Activated CD4-positive, alpha-beta T cell treated with anti-CD3 and anti-CD28 coated beads, Interleukin-2, amount 50 U/mL, for 4 hours (primary cell): ENCODE data around the gene FAM107A.

ENCODE experiments used
- DNase-seq, 2 experiments: peaks; one replicate each; pipeline ENCODE4 v3.0.0-alpha.2; 2020

The FAM107A gene

GRCh38 chr3:58577269-58577821, at the start of gene FAM107A:
FAM107A (minus strand) TSS chr3:58577391; CDS start chr3:58569860, 7,531 bp downstream.
- no peak for DNase-seq

- DNase-seq = no peak
Observed at GRCh38 chr3:58625196-58625824, 48.1 kb upstream of the FAM107A start.

GRCh38 chr3:58624550-58624949, 47.4 kb upstream of the FAM107A start:
- DNase-seq = no peak

- DNase-seq = no peak
Observed at GRCh38 chr3:58623961-58624360, 46.8 kb upstream of the FAM107A start.

GRCh38 chr3:58623478-58623877, 46.3 kb upstream of the FAM107A start:
- DNase-seq = no peak

- DNase-seq = no peak
Observed at GRCh38 chr3:58622892-58623291, 45.7 kb upstream of the FAM107A start.

GRCh38 chr3:58622436-58622835, 45.2 kb upstream of the FAM107A start:
- no peak for DNase-seq

GRCh38 chr3:58621086-58621830, 44.1 kb upstream of the FAM107A start:
- no peak for DNase-seq

- no peak for DNase-seq
Observed at GRCh38 chr3:58620421-58620820, 43.2 kb upstream of the FAM107A start.

- DNase-seq = no peak
Observed at GRCh38 chr3:58617338-58617761, 40.2 kb upstream of the FAM107A start.

GRCh38 chr3:58613236-58614132, 36.3 kb upstream of the FAM107A start:
- no peak for DNase-seq

GRCh38 chr3:58612830-58613229, 35.6 kb upstream of the FAM107A start:
- DNase-seq = no peak

- DNase-seq = no peak
Observed at GRCh38 chr3:58609990-58610389, 32.8 kb upstream of the FAM107A start.

- no peak for DNase-seq
Observed at GRCh38 chr3:58608648-58609047, 31.5 kb upstream of the FAM107A start.

- no peak for DNase-seq
Observed at GRCh38 chr3:58607816-58608215, 30.6 kb upstream of the FAM107A start.

- DNase-seq = no peak
Observed at GRCh38 chr3:58606693-58607092, 29.5 kb upstream of the FAM107A start.

GRCh38 chr3:58604031-58604430, 26.8 kb upstream of the FAM107A start:
- no peak for DNase-seq

- no peak for DNase-seq
Observed at GRCh38 chr3:58603606-58604005, 26.4 kb upstream of the FAM107A start.

GRCh38 chr3:58597770-58598310, 20.6 kb upstream of the FAM107A start:
- DNase-seq = no peak

- DNase-seq = no peak
Observed at GRCh38 chr3:58596834-58597518, 19.8 kb upstream of the FAM107A start.

- no peak for DNase-seq
Observed at GRCh38 chr3:58594117-58594516, 16.9 kb upstream of the FAM107A start.
